ENCODE results near the gene MRPS23.

The MRPS23 gene

DNA sequence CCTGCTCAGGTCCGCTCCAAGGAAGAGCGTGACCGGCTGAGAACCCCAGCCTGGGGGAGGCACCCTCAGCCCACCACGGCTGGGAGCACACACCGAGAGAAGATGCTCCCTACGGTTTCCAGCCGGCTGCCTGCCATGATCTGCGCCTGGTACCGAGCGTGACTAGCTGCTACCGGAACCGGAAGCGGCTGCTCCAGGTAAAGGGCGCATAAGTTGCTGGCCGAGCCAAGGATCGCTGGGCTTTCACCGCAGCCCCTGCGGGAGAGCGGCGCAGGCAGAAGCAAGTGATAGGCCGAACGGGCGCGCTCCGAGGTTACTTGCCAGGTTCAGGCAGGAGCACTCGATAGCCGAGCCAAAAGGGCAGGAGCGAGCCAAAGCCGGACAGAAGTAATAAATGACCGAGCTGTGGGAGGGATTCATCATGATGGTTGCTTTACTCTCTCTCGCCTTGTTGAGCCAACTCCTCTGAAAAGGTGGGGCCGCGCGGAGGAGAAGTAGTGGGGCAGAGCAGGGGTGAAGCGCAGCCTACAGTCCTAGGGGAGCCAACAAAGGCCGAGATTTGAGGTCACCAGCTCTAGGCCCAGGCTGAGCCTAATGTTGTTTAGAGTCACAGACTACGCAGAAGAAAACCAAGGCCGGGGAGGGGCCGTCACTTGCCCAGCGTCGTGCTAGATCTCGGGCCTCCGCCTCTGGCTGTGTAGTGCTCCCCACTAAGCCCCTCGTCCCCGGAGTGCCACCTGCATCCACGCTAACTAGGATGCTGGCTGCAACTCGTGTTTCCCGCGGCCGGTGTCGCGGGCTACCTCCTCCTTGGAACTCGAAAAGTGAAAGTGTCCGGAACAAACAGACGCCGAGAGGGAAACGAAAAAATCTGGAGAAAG, at the start of gene MRPS23:
Gene MRPS23, minus strand, starts transcription at position 171 of the 881 bp plus-strand sequence. Its CDS starts 34 bp downstream, at position 137.
- DNase-seq = peak; percentile 96

GRCh38 chr17:57899391-57899790, 49.5 kb upstream of the MRPS23 start:
- no peak for DNase-seq

DNA sequence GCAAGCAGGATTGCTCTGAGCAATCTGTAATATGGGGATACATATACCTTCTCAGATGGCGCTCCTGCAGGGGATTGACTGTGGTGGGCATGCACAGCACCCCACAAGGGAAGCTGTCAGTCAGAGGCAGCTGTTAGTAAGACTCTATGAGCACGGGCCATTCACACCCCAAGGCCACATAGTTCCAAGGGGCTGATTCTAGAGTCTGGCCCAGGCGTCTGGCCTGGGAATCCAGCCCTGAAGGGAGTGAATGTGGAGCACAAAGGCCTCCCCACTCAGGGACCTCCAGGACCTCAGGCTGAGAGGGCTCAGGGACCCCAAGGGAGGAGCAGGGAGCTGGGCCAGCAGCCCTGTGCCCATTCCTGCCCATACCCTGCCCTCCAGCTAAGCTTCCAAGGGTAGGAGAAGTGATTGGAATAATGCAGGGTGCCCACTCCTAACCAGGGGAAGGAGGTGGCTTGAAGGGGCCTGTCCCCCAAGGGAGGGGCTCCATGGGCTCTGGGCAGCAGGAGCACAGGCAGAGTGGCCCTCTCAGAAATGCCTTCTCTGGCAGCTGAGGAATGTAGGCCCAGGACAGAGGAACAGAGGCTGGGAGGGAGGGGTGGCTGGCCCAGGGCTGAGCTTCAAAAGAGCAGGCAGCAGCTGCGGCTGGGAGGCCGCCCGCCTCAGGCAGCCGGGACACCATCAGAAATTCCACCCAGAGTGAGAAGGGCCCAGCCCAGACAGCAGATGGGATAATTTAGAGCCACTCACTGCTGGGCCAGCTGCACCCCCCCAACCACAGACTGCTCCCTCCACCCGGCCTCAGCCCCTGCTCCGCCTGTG, 48.9 kb upstream of the MRPS23 start:
- DNase-seq = no peak

DNA sequence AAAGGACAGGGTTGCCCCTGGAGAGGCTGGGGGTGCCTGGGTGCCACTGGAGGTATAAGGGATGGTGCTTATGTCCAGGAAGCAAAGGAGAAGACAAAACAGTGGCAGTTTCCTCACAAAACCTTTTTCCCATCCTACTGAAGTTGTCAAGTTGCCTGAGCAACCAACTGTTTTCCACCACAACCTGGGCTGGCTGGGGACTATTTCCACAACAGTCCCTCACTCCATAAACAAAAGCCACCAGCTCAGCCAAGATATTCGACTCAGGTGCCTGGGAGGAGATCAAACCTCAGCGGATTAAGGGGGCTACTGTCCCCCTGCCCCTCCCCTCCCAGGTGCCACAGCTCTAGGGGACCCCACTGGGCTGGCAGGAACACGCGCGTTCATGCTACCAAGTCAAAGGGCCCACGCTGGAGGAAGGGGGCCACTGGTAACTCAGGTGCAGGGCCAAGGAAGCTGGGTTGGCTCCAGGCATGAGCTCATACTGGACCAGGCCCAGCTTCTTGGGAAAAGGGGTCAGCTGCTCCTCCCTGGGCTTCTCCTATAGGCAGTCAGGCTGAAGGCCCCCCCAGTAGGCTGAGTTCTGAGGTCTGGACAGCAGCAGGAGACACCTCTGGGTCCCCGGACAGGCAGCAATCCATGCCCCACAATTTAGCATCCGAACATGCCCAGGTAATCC, 45.7 kb upstream of the MRPS23 start:
- no peak for DNase-seq

- no peak for DNase-seq
Observed at GRCh38 chr17:57894848-57895247, 45.0 kb upstream of the MRPS23 start.

DNA sequence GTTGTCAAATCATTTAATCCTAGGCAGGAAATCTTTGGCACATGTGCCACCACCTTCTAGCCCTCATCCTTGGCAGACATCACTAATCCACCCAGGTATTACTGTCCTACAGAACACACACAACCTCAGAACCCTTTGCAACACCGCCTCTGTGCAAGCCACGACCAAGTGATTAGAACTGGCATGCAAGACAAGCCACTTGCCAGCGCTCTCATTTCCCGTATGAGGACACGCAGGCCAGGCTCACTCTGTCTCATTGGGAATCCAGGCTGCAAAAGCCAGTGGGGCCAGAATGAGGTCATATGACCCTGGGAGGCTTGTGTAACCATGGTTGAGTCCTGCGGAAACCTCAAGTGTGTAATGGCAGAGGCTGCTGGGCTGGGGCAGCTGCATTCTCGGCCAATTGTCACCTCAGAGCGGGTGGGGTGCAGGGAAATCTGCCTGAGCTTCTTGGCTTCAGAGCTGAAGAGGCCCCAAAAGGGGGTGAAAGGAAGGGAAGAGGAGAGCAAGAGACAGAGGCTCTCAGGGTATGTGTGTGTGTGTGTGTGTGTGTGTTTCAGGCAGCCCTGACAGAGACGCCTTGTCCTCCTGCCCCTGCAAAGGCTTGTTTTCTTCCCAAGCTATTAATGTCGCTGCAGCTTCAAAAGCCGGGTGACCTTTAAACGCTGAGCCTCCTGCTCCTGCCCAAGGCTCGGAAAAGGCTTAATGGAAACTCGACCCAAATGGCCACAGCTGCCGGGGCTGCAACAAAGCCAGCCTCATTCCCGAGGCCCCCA, 43.2 kb upstream of the MRPS23 start:
- DNase-seq = peak; percentile 48

GRCh38 chr17:57892146-57892819, 42.4 kb upstream of the MRPS23 start:
- DNase-seq = peak; percentile 70

DNA sequence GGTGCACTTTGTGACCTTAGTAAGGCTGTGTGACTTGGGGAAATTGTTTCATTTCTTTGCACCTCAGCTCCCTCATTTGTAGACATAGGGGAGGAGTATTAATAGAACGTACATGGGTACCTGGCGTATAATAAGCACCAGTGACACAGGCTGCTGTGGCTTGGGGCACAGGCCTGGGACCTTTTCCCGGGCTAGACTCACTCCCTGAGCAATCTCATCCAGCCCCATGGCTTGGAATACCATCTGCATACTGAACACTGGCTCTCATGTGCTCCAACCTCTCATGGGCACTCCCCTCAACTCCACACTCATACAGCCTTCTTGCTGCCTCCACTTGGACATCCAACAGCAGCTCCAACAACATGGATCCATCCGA, 41.0 kb upstream of the MRPS23 start:
- no peak for DNase-seq

- DNase-seq = no peak
Observed at GRCh38 chr17:57889892-57890856, 40.3 kb upstream of the MRPS23 start.

- no peak for DNase-seq
Observed at GRCh38 chr17:57889252-57889651, 39.4 kb upstream of the MRPS23 start.

DNA sequence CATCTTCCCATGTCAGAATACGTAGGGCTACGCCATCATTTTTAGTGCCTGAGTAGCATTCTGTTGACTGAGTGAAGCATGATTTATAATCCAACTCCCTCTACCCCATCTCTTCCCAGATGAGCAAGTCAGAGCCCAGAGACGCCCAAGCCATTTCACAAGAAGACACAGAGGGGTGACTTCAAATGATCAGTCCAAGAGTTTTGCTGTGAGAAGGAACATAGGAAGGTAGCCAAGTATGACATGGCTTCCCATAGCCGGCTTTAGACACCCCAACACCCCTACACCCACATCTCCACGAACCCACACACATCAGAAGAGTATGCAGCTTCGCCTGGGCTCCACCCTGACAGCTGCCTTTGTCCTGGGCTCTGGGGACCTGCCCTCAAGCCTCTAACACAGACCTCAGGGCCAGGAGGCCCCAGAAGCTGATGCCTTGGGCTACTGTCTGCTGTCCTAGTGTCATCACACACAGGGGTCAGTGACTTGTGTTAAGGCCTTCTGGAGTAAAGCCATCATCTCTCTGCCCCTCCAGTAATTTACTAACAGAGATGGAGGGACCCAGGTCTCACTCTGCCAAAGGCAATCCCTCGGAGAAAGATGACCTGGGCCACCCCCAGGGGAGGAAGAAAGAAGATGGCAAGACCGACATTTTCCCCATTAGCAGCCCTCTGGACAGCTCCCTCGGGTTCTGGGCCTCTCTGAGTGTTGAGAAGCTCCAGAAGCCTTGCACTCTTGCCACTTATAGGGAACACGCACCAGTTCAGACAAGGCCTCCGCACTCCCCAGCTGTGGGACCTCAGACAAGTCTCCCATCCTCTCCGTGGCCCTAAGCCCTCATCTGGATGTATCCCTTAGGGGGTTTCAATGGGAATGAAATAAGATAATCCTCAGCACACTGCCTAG, 38.7 kb upstream of the MRPS23 start:
- DNase-seq = no peak

DNA sequence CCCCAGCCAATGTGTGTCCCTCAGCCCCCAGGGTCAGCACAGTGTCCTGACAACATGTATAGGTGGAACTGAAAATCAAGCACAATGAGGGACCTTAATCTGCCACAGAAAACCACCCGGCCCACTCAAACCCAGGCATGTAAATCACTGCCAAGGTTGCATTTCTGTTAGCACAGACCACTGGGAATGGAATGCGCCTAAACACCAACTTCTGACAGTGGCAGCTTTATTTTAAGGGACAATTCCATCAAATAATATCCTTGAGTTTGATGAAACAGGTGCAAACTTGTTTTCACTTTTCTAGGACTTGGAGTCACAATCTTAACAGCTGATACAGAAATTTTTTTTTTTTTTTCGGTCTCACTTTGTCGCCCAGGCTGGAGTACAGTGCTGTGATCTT, 37.3 kb upstream of the MRPS23 start:
- no peak for DNase-seq

- DNase-seq = no peak
Observed at GRCh38 chr17:57886020-57886419, 36.2 kb upstream of the MRPS23 start.

DNA sequence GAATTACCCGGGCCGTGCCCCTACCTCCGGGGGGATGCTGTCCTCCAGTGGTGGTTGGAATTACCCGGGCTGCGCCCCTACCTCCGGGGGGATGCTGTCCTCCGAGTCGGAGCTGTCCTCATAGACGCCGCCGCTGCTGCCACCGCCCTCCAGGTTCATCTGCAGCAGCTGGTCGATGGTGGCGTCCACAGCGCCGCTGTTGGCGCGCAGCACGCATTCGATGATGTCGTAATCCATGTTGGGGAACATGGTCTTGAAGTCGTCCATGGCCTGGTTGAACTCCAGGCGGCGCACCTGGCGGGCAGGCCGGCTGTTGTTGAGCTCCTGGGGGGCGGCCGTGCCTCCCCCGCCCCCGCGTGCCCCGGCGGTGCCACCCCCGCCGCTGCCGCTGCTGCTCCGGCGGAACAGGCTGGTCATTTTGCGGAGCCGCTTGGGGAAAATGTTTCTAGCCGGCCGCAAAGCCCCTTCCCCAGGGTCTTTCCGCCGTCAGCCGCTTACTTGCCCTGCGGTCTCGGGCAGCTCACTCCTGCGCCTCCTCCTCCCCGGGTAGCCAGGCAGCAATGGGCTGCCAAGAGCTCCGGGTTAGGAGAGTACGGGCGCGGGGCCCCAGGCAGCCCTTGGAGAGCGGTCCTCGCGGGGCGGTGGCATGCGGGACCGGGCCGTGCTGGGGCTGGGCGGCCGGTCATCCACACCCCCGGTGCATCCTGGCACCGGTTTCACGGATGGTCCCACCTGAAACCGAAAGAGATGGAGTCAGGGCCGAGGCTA, 35.5 kb upstream of the MRPS23 start:
- DNase-seq = no peak

GRCh38 chr17:57881783-57882351, 32.0 kb upstream of the MRPS23 start:
- DNase-seq = no peak

DNA sequence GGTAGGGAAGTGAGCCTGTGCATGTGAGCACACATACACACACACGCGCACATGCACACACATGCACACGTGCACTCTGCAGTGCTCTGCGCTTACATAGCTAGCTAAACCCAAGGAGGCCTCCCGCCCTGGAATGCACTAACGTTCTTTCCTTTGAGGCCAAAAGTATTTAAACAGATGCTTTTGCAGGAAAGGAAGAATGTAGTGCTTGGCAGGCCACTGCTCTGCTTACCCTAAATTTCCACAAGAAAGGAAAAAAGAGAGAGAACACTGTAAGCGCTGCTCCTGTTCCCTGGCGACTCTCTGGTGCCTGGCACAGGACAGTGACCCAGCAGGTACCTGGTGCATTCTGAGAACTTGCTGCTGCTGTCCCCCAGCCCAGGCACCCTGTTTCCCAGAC, 31.3 kb upstream of the MRPS23 start:
- no peak for DNase-seq

GRCh38 chr17:57880086-57880456, 30.2 kb upstream of the MRPS23 start:
- no peak for DNase-seq

GRCh38 chr17:57879437-57880085, 29.7 kb upstream of the MRPS23 start:
- DNase-seq = peak; percentile 68
